H1 (cell line): ENCODE results near the gene FAM228B. TPM values are rescaled to one million over a fixed set of nuclear protein-coding genes. Genes with fewer than 3 reads are reported as not detected.

Experiments used
- ATF2 ChIP-seq: IDR thresholded peaks from 2 replicates; pipeline ENCODE4 v1.6.1; 2012; ENCODE audit warnings: low read length, inconsistent platforms
- CEBPB ChIP-seq: IDR thresholded peaks from 2 replicates; pipeline ENCODE4 v1.6.1; 2012; ENCODE audit warnings: low read depth, low read length
- MAFK ChIP-seq: IDR thresholded peaks from 2 replicates; pipeline ENCODE4 v1.6.1; 2012; ENCODE audit warnings: low read depth, mild to moderate bottlenecking, improper control_type of control experiment, low read length
- NANOG ChIP-seq: IDR thresholded peaks from 2 replicates; pipeline ENCODE4 v1.6.1; 2011; ENCODE audit warnings: low read length, low read depth, mild to moderate bottlenecking, inconsistent platforms; ENCODE audit not compliant: insufficient read depth, poor library complexity, severe bottlenecking
- RNF2 ChIP-seq: fragments of 200-900, 300-1000 bp; sonication (generic); IDR thresholded peaks from 2 replicates; pipeline ENCODE4 v1.7.1; 2016; ENCODE audit warnings: borderline replicate concordance, low read depth, mild to moderate bottlenecking, antibody characterized with exemption, low read length; ENCODE audit not compliant: poor library complexity, severe bottlenecking; ENCODE audit errors: missing control alignments
- TAF7 ChIP-seq: optimal IDR thresholded peaks from 2 replicates; pipeline ENCODE3; 2011; ENCODE audit warnings: low read depth, mild to moderate bottlenecking, inconsistent platforms, low read length, moderate library complexity, borderline replicate concordance
- polyA plus RNA-seq, 7 experiments: library from polyadenylated mRNA; depleted of rRNA in 3 of 7; stranded (reverse) in 5 of 7; unstranded in 2 of 7; fragments of >200 nt in 5 of 7; fragments of 200-250 nt in 2 of 7; gene quantifications; 1 replicate in 5 of 7; 2 replicates in 1 of 7; 4 replicates in 1 of 7; pipeline versions ENCODE4 v1.2.1 to v1.2.3, GENCODE V29; 2011 to 2013; ENCODE audit warnings: missing spikeins in 2 of 7, mixed read lengths in 2 of 7
- total RNA-seq: library from RNA; stranded (reverse); fragmentation: NEBNext Ultra II Directional; extraction: Animal tissue kit (Norgen Biotek cat#: 25700); gene quantifications from 2 replicates; pipeline ENCODE4 v1.2.1, GENCODE V29; 2021

FAM228B gene
- total and polyA plus RNA-seq, 2 of the 8 experiments (the other 6 are each of a cell fraction or from before 2014, with no cell fraction given): 1.4 to 3.2 TPM

- TF ChIP-seq NANOG: no peak
- TF ChIP-seq TAF7: no peak
- TF ChIP-seq MAFK: no peak
- TF ChIP-seq ATF2: no peak
- no peak for TF ChIP-seq RNF2
- no peak for TF ChIP-seq CEBPB
Measured at GRCh38 chr2:24158131-24158530, 34.9 kb downstream of the FAM228B start (continued).
